Hindlimb muscle (tissue), 1 donor: ENCODE results near the gene OR4D10. TPM values are rescaled to one million over a fixed set of nuclear protein-coding genes. Genes with fewer than 3 reads are reported as not detected.
"Not testable (repeated sequence)": the region's sequence is repeated elsewhere in the genome, so short reads cannot be mapped to it uniquely, and the experiment has no call there.

ENCODE experiments used
- DNase-seq: peaks from one replicate; pipeline ENCODE4 v3.0.0-alpha.2; 2013
- polyA plus RNA-seq: library from polyadenylated mRNA; unstranded; fragments of 120-200 nt; gene quantifications from one replicate; pipeline ENCODE4 v1.2.1, GENCODE V29; 2013; ENCODE audit not compliant: insufficient read length

The OR4D10 gene
- not detected for polyA plus RNA-seq

GRCh38 chr11:59473015-59473414 is at the start of gene OR4D10:
Gene OR4D10, plus strand, starts transcription at chr11:59473315. Its CDS starts 4,115 bp downstream, at chr11:59477430.
- no peak for DNase-seq

DNA sequence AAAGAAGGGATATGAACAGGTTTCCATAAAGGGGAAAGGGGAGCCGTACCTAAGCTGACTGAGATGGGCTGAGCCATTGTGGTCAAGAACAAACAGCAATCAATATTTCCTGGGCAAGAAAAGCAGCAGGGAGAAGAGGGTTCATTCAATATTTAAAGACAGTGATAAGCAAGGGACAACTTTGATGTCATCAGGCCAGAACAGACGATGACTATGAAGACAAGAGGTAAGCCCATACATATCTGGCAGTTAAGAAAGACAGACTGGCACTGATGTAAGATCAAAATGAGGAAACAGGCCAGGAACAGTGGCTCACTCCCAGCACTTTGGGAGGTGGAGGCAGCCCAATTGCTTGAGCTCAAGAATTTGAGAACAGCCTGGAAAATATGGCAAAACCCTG is 49.3 kb upstream of the OR4D10 start:
- no peak for DNase-seq

DNA sequence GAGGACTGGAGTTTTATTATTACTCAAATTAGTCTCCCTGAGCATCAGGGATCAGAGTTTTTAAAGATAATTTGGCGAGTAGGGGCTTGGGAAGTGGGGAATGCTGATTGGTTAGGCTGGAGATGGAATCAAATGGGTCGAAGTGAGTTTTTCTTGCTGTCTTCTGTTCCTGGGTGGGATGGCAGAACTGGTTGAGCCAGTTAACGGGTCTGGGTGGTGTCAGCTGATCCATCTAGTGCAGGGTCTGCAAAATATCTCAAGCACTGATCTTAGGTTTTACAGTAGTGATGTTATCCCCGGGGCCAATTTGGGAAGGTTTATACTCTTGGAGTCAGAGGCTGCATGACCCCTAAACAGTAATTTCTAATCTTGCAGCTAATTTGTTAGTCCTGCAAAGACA is 48.0 kb upstream of the OR4D10 start:
- no peak for DNase-seq

DNA sequence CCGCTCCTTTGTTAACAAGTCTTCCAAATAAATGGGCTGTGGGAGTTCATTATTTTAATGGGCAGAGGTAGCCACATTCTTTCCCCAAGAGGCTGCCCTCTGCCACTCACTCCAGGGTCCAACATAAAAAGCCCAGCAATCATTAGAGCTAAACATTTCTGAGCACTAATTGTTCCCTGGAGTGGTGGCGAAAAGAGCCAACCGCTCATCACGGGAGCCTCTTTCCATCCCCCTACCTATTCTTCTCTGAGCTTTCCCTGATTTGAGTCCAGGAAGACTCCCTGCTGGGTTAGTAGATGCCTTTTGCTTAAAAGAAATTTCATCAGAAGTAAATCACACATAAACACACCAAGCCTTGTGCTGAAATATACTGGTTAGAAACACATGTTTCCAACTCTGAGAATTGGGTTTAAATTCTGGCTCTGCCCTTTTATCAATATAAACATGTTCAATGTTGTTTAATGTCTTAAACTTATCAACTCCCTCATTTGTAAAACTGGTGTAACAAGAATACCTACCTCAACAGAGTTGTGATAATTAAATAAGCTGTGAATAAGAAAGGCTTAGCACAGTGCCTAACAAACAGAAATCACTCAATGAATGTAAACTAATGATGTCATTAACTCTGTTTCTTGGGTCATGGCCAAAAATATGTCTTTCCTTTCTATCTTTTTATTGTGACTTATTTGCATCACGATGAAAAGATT is 46.6 kb upstream of the OR4D10 start, which contains the start of gene OR5A2:
TSS of gene OR5A2 (minus strand) at position 53 of the 707 bp plus-strand sequence. CDS start 3,460 bp downstream, outside the sequence.
- DNase-seq, result no peak

DNA sequence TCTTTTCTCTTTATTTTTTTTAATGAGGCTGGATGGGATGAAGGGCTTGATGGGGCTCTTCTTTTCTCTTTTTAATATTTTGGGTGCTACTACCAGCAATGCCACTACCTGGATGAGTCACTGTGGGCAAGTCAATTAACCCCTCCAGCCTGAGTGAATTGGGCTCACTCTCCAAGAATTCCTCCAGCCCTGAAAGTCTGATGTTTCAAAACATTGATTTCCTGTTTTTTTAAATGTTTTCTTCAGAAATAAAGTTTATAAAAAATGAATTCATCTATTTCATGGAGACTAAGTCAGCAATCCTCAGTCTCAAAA is 46.1 kb upstream of the OR4D10 start:
- no peak for DNase-seq

GRCh38 chr11:59429924-59430516 is 43.1 kb upstream of the OR4D10 start:
- peak; percentile 3 for DNase-seq

GRCh38 chr11:59436169-59436568 is 36.9 kb upstream of the OR4D10 start, which contains the start of gene OR5A1:
Gene OR5A1, plus strand, starts transcription at chr11:59436469. Its CDS starts 6,700 bp downstream, at chr11:59443169.
- DNase-seq, result no peak

DNA sequence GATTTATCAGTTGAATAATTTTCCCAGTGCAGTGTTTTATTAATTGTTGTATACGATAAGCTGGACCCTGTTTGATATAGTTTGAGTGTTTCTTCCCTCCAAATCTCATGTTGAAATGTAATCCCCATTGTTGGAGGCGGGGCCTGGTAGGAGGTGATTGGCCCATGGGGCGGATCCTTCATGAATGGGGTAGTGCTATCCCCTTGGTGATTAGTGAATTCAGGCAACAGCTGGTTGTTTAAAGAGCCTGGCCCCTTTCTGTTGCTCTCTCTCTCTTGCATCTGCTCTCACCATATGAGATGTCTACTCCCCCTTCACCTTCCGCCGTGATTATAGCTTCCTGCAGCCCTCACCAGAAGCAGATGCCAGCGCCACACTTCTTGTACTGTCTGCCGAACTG is 35.3 kb upstream of the OR4D10 start:
- DNase-seq, result no peak

DNA sequence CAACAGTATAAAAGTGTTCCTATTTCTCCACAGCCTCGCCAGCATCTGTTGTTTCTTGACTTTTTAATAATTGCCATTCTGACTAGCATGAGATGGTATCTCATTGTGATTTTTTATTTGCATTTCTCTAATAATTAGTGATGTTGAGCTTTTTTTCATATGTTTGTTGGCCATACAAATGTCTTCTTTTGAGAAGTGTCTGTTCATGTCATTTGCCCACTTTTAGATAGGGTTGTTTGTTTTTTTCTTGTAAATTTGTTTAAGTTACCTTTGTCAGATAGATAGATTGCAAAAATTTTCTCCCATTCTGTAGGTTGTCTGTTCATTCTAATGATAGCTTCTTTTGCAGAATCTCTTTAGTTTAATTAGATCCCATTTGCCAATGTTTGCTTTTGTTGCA is 27.5 kb upstream of the OR4D10 start:
- not testable (repeated sequence) for DNase-seq

GRCh38 chr11:59448484-59448883 is 24.6 kb upstream of the OR4D10 start:
- DNase-seq, result no peak

GRCh38 chr11:59456661-59457060 is 16.5 kb upstream of the OR4D10 start, which contains the start of gene OR4D6:
Gene OR4D6, plus strand, starts transcription at chr11:59456961. Its CDS starts 0 bp downstream, at chr11:59456961.
- no peak for DNase-seq

GRCh38 chr11:59459916-59460315 is 13.2 kb upstream of the OR4D10 start:
- DNase-seq, result peak; percentile 1

- peak; percentile 49 for DNase-seq
Measured at GRCh38 chr11:59463190-59463641, 9.9 kb upstream of the OR4D10 start.

- no peak for DNase-seq
Measured at GRCh38 chr11:59475176-59475575, 2.1 kb downstream of the OR4D10 start.

GRCh38 chr11:59479906-59480305 is 6.8 kb downstream of the OR4D10 start:
- DNase-seq, result no peak

DNA sequence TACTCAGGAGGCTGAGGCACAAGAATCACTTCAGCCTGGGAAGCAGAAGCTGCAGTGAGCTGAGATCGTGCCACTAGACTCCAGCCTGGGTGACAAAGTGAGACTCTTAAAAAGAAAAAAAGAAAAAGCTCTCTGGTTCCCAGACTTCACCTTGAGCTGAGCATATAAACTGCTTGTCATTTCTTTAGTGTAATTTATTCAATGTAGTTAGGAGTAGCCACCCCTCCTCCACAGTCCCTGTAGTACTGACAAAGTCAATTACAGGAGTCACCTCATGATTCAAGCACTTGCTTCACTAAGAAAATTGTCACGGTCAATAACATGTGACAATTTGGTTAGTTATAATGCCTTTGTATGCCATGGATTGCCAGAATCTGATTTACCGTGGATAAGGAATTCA is 7.2 kb downstream of the OR4D10 start:
- DNase-seq, result no peak

DNA sequence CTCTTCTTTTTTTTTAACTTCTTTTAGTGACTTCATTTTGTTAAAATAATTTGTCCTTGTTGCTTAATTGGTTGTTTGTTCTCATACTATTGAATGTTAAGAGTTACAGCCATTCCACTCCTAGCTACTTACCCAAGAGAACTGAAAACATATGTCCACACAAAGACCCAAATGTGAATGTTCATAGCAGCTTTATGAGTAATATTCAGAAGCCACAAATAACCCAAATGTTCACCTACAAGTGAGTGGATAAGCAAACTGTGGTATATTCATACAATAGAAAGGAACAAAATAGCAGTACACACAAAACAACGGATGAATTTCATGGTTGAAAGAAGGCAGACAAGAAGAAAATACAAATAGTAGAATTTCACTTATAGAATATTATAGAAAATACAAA is 28.8 kb downstream of the OR4D10 start:
- DNase-seq, result no peak

DNA sequence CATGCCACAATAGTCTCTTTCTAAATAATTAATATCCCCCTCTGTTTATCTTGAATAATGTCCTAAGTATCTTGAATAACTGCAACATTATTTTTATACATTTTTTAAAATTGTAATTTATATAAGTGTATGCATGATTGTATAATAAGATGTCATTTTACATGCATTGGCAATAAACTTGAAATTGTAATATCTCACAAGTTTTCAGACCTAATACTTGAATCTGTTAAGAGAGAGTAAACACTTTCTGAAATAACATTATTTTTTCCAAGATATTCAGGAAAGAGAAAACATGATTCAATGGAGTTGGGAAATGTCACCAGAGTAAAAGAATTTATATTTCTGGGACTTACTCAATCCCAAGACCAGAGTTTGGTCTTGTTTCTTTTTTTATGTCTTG is 30.2 kb downstream of the OR4D10 start, which contains the start of gene OR4D11:
TSS of gene OR4D11 (plus strand) at position 301 of the 400 bp plus-strand sequence. CDS start at position 301, 0 bp downstream.
- no peak for DNase-seq

DNA sequence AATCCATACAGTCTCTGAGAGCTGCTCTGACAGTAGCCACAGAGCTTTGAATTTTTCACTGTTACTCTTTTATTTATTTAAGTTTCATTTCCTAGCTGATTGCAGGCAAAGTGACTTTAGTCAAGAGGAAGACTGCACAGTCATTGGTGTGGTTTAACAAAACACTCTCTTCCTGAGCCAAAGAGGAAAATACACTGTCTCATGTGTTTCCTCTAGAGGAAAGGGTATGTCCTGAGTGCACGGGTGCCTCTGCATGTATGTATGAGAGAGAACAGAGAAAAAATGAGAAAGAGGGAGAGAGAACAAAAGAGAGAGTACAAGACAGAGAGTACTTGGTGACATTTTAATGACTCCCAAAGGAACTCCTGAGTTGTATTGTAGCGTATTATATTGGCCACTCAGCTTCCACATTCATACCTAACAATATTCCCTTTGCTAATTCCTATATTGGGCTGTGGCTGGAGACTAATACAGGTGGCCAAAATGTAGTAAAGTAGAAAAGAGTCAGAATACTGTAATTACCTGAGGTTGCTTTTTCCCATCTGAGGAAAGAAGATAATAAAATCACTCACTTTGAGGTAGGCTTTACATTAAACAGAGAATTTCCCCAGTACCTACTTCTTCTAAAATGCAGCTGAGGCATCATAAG is 38.0 kb downstream of the OR4D10 start, which contains the start of gene OR4D9:
TSS of gene OR4D9 (plus strand) at position 599 of the 649 bp plus-strand sequence. CDS start 3,374 bp downstream, outside the sequence.
- no peak for DNase-seq

- no peak for DNase-seq
Measured at GRCh38 chr11:59511675-59512074, 38.6 kb downstream of the OR4D10 start.

DNA sequence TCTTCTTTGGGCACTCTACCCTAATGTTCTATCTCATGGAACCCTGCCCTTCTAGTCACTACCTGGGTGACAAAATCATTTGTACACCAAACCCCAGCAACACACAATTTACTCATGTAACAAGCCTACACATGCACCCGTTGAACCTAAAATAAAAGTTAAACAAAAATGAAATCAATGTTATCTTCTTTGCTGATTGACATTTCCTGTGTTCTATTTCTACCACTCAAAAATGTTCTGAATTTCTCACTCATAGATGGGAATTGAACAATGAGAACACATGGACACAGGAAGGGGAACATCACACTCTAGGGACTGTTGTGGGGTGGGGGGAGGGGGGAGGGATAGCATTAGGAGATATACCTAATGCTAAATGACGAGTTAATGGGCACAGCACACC is 47.0 kb downstream of the OR4D10 start:
- not testable (repeated sequence) for DNase-seq

DNA sequence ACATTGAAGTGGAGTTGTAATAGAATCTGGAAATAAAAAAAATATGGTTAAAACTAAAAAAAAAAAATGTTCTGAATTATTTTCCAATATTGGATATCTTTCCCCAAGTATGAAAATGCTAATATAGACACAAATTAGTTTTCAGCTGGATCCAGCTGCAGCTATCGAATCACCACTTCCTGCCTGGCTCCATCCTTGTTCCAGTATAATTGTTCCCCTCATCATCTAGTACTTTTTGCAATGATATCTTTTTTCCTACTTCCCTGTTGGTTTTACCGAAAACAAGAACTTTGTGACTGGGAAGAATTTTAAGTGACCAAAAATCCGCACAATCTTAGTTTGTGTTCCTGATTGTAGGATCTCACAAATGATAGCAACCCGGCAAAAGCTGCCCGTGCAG is 47.6 kb downstream of the OR4D10 start:
- DNase-seq, result no peak

- no peak for DNase-seq
Measured at GRCh38 chr11:59523541-59523940, 50.4 kb downstream of the OR4D10 start.
